Measurements from ENCODE around the gene STEAP3.

DNA sequence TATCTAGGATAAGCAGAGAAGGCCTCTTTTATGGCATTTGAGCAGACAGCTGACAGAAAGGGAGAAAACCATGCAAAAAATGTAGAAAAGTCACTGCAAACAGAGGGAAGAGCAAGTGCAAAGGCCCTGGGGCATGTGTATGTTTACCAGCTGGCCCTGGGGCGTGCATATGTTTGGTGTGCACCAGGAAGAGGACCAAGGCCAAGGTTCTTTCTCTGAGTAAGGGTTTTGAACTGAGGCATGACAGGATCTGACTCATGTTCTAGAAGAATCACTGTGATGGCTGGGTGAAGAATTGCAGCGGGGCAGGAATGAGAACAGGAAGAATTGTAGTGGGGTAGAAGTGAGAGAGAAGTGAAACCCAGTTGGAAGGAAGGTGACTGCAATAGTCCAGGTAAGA, 69.6 kb downstream of the STEAP3 start:
- TF ChIP-seq, protein P1, sequence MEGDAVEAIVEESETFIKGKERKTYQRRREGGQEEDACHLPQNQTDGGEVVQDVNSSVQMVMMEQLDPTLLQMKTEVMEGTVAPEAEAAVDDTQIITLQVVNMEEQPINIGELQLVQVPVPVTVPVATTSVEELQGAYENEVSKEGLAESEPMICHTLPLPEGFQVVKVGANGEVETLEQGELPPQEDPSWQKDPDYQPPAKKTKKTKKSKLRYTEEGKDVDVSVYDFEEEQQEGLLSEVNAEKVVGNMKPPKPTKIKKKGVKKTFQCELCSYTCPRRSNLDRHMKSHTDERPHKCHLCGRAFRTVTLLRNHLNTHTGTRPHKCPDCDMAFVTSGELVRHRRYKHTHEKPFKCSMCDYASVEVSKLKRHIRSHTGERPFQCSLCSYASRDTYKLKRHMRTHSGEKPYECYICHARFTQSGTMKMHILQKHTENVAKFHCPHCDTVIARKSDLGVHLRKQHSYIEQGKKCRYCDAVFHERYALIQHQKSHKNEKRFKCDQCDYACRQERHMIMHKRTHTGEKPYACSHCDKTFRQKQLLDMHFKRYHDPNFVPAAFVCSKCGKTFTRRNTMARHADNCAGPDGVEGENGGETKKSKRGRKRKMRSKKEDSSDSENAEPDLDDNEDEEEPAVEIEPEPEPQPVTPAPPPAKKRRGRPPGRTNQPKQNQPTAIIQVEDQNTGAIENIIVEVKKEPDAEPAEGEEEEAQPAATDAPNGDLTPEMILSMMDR (IDR thresholded peaks at IDR 0.05; ENCODE audit: insufficient read depth, low read depth, low read length), result no peak
- TF ChIP-seq EZH2 (IDR thresholded peaks at IDR 0.05; ENCODE audit: insufficient read depth, low read length), result no peak

Data from astrocyte (in vitro differentiated cells and primary cell).